ENCODE measurements around the gene ZFTA.

DNA sequence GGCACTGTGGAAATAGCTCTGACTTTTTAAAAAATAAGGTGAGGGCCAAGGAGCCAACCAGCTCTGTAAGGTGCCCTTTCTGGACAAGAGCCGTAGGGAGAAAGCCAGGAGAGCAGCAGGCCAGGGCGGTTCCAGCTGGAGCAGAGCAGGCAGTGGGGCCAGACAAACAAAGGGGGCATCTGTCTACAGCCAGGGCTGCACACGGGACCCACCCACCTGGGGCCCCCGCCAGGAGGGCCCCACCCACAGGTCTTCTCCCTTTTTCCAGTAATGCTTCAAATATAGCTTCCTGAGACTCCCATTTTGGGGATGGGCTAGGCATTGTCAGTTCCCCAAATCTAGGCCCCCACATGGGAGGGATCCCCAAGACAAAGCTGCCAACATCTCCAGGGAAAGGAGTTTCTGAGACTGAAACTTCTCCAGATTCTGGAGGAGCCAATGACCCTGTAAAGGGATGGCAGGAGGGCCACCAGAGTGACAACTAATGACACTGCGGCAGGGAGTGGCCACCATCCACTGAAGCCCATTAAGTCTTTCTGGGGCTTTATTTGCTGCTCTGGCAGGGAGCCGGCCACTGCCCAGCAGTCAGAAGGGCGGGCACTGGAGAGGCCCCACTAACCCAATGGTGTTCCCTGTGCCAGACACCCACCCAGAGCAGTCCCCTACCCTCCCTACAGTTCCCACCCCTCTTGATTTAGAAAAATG is 1.9 kb downstream of the ZFTA start:
- no peak for TF ChIP-seq POLR2A (IDR thresholded peaks at IDR 0.05; ENCODE audit: low read length)
- no peak for TF ChIP-seq GATA1 (IDR thresholded peaks at IDR 0.05; ENCODE audit: low read depth, low read length)

All from erythroblast (primary cell).